CD4-positive, alpha-beta T cell (primary cell): ENCODE data around the gene ACHE. TPM values are rescaled to one million over a fixed set of nuclear protein-coding genes. Genes with fewer than 3 reads are reported as not detected.

Experiments
- ATAC-seq: fragments of 200-7000 bp; cut with Tn5 transposase; one replicate; pipeline ENCODE4 v1.10.0; 2022; ENCODE audit warnings: mild to moderate bottlenecking; ENCODE audit not compliant: poor library complexity
- CTCF ChIA-PET: fragments of 350-600 bp; sonication (Branson Sonifier 250); formaldehyde crosslinking; loops from one replicate; lab custom pipeline; 2021; ENCODE audit warnings: antibody characterized with exemption, inconsistent platforms; lab: Charles Lee
- POLR2A ChIA-PET: fragments of 350-600 bp; sonication (Branson Sonifier 250); formaldehyde crosslinking; loops from one replicate; lab custom pipeline; 2021; ENCODE audit warnings: antibody characterized with exemption, inconsistent platforms; lab: Charles Lee
- DNase-seq, 14 experiments: peaks; one replicate each; pipeline ENCODE4 v3.0.0-alpha.2; 2013 to 2020; ENCODE audit warnings: mixed read lengths in 2 of 14
- H3K27ac ChIP-seq, 2 donors: one replicate each; pipeline versions ENCODE4 v1.5.1 to v1.7.0; 2013; ENCODE audit warnings: low read length in 2 of 2, low read depth in 1 of 2, mild to moderate bottlenecking in 1 of 2
- H3K27me3 ChIP-seq, 2 experiments: 1 replicate in 1 of 2; 2 replicates in 1 of 2; pipeline versions ENCODE4 v1.6.1 to v1.7.0; 2013; ENCODE audit warnings: low read length in 2 of 2, control low read depth in 1 of 2, mild to moderate bottlenecking in 1 of 2, moderate library complexity in 1 of 2; ENCODE audit not compliant: insufficient read depth in 2 of 2, control insufficient read depth in 1 of 2
- H3K36me3 ChIP-seq: one replicate; pipeline ENCODE4 v1.6.1; 2013; ENCODE audit warnings: low read length, control low read depth; ENCODE audit not compliant: insufficient read depth
- H3K4me1 ChIP-seq: one replicate; pipeline ENCODE4 v1.6.1; 2013; ENCODE audit warnings: low read length, control low read depth; ENCODE audit not compliant: insufficient read depth
- H3K4me3 ChIP-seq: one replicate; pipeline ENCODE4 v1.5.1; 2013; ENCODE audit warnings: mild to moderate bottlenecking, low read length, moderate library complexity
- H3K9me3 ChIP-seq, 2 experiments: 1 replicate in 1 of 2; 2 replicates in 1 of 2; pipeline versions ENCODE4 v1.6.1 to v1.7.0; 2013; ENCODE audit warnings: low read length in 2 of 2, mild to moderate bottlenecking in 2 of 2, control low read depth in 1 of 2, moderate library complexity in 1 of 2; ENCODE audit not compliant: control insufficient read depth in 1 of 2, insufficient read depth in 1 of 2
- H3K27ac Mint-ChIP-seq: one replicate; pipeline ENCODE4 v1.8.0; 2020; ENCODE audit warnings: mixed read lengths
- H3K27me3 Mint-ChIP-seq: one replicate; pipeline ENCODE4 v1.8.0; 2021; ENCODE audit warnings: mixed read lengths
- H3K36me3 Mint-ChIP-seq: one replicate; pipeline ENCODE4 v1.8.0; 2021; ENCODE audit warnings: low read depth, mixed read lengths
- H3K4me1 Mint-ChIP-seq: one replicate; pipeline ENCODE4 v1.8.0; 2021; ENCODE audit warnings: low read depth, mixed read lengths
- H3K4me3 Mint-ChIP-seq: one replicate; pipeline ENCODE4 v1.8.0; 2020; ENCODE audit warnings: mild to moderate bottlenecking, mixed read lengths
- H3K9me3 Mint-ChIP-seq: one replicate; pipeline ENCODE4 v1.8.0; 2020; ENCODE audit warnings: mixed read lengths
- intact Hi-C, 2 experiments: fragments of 100-400 bp; cut with DNase I in 1 of 2; cut with micrococcal nuclease in 1 of 2; formaldehyde crosslinking; loops; one replicate each; pipeline versions ENCODE4 v1.15.1 to v1.9.0; 2023 to 2025; cut with DNase I, micrococcal nuclease
- total RNA-seq, 174 experiments: library from RNA in 2 of 174; stranded (reverse) in 2 of 174; gene quantifications; one replicate each; pipeline ENCODE4 v1.2.3 and lab custom pipeline; 2021 to 2026
- TF ChIP-seq, protein P1 (sequence below): fragments of 200-600 bp; IDR thresholded peaks from one replicate; pipeline ENCODE4 v1.8.0; 2022; ENCODE audit warnings: antibody characterized with exemption, mild to moderate bottlenecking

ACHE gene
- total RNA-seq, 2 experiments from 2014 or later = 0.14 to 0.22 TPM

DNA sequence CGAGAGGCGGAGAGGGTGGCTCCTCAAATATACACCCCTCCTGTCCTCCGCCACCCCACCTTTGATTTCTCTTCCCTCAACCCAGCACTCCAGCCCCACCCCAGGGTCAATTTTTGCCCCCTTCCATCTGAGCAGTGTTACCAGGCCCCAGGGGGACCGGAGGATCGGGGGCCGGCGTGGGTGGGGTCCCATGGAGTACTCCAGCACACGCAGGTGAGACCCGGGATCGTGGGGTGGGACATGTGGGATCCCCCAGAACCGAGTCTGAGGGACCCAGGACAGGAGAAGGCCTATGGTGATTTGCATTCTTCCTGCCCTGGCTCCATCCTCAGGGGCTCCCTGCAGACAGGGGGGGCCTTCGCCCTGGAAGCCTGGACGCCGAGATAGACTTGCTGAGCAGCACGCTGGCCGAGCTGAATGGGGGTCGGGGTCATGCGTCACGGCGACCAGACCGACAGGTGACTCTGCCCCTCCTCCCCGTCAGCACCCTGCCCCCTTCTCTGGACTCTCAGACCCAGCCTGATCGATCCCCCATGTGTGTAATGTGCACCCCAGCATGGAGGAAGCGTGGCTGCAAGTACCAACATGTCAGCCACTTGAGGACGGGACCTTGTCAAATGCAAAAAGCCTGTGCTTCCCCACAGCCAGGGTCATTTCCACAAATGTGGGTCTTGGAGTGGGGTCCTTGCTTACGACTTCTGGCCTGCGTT lies 27.8 kb downstream of the ACHE start:
- intact Hi-C loops = no loop called here
- Histone ChIP-seq H3K27me3 (no peaks in the 10 kb centered on the region), H3K27ac (peak overlapping the region in 1 of 2 donors; percentile 40), H3K4me3 (peak overlapping the region; percentile 61), H3K9me3 (no peaks in the 10 kb centered on the region), H3K36me3 (peaks cover 27% of the 10 kb centered on the region), H3K4me1 (peaks cover 28% of the 10 kb centered on the region)
- DNase-seq = peak in 1 of 14 experiments; percentile 35
- POLR2A ChIA-PET = interaction anchor here (1.0 to 1.1 kb wide), 2 partner anchors 16 to 20 kb away, joined by 3 to 5 read pairs; partner anchors contain the start of gene SLC12A9
- TF ChIP-seq, protein P1, sequence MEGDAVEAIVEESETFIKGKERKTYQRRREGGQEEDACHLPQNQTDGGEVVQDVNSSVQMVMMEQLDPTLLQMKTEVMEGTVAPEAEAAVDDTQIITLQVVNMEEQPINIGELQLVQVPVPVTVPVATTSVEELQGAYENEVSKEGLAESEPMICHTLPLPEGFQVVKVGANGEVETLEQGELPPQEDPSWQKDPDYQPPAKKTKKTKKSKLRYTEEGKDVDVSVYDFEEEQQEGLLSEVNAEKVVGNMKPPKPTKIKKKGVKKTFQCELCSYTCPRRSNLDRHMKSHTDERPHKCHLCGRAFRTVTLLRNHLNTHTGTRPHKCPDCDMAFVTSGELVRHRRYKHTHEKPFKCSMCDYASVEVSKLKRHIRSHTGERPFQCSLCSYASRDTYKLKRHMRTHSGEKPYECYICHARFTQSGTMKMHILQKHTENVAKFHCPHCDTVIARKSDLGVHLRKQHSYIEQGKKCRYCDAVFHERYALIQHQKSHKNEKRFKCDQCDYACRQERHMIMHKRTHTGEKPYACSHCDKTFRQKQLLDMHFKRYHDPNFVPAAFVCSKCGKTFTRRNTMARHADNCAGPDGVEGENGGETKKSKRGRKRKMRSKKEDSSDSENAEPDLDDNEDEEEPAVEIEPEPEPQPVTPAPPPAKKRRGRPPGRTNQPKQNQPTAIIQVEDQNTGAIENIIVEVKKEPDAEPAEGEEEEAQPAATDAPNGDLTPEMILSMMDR = no peak
- H3K27ac Mint-ChIP-seq = peak overlapping the region; percentile 81
- H3K27me3 Mint-ChIP-seq = no peaks in the 10 kb centered on the region
- H3K4me1 Mint-ChIP-seq = peaks cover 9% of the 10 kb centered on the region
- H3K36me3 Mint-ChIP-seq = peaks cover 19% of the 10 kb centered on the region
- H3K4me3 Mint-ChIP-seq = peak overlapping the region; percentile 11
- CTCF ChIA-PET = no interaction called here
- no peak for ATAC-seq
- no peaks in the 10 kb centered on the region for H3K9me3 Mint-ChIP-seq

DNA sequence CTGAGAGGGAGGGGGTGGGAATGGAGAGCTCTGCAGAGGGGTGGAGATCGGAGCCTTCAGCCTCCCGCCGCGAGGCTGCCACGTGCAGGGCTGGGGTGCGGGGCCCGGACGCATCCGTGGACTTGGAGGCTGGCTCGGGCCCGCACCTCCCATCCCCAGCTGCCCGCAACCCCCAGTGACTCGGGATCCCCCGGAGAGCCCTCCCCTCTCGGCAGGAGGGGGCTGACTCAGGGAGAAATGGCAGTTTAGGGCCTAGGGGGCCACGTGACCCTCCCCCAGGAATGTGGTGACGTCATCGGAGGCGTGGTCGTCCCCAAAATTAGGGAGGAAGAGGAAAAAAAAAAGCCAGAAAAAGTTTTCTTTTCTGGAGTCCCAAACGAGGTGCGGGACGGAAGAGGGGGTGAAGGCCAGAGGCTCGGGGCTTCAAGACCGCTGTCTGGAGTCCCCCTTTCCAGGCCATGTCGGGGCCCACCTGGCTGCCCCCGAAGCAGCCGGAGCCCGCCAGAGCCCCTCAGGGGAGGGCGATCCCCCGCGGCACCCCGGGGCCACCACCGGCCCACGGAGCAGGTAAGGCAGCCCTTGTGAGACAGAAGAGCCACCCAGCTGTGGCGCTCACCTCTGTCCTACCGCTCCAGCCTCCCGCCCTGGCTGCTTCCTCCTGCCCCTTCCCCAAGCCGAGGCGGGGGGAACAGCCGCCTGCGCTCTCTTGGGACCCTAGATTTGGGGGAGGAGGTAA lies 28.5 kb downstream of the ACHE start, which contains the start of gene TRIP6:
TSS of gene TRIP6 (plus strand) at position 348 of the 736 bp plus-strand sequence. CDS start at position 459, 111 bp downstream.
- Histone ChIP-seq H3K4me1 (peaks cover 28% of the 10 kb centered on the region), H3K27me3 (no peaks in the 10 kb centered on the region), H3K4me3 (peak within 1 kb of the TSS; percentile 61), H3K27ac (peak within 1 kb of the TSS; percentile 40 to 41), H3K9me3 (no peaks in the 10 kb centered on the region), H3K36me3 (peaks cover 29% of the 10 kb centered on the region)
- intact Hi-C loops = no loop called here
- peaks cover 23% of the 10 kb centered on the region for H3K36me3 Mint-ChIP-seq
- TF ChIP-seq, protein P1 = no peak
- peaks cover 9% of the 10 kb centered on the region for H3K4me1 Mint-ChIP-seq
- peak in 7 of 14 experiments; percentile 24 to 71 (median 53) for DNase-seq
- peak within 1 kb of the TSS; percentile 76 for H3K4me3 Mint-ChIP-seq
- peak; percentile 47 for ATAC-seq
- CTCF ChIA-PET = no interaction called here
- POLR2A ChIA-PET = interaction anchor here (1.0 to 1.4 kb wide), 4 partner anchors 8 to 20 kb away, joined by 3 to 5 read pairs (median 4); partner anchors contain the start of genes SLC12A9 and SRRT
- H3K27me3 Mint-ChIP-seq = no peaks in the 10 kb centered on the region
- no peaks in the 10 kb centered on the region for H3K9me3 Mint-ChIP-seq
- peak within 1 kb of the TSS; percentile 81 for H3K27ac Mint-ChIP-seq

DNA sequence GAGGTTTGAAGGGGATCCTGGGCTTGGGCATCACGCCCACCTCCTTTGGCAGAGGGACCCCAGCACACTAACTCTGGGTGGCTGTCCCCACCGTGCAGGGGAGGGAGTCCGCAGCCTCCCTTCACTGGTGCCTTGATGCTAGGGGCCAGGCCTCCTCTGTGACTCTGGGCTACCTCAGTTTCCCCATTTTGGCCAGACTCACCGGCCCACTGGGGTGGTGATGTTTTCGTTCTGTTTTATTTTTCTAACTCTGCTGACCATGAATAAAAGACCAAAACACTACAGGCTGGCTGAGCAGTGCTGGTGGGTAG lies 29.0 kb downstream of the ACHE start:
- Mint-ChIP-seq H3K9me3 (no peaks in the 10 kb centered on the region), H3K27ac (peak overlapping the region; percentile 81), H3K27me3 (no peaks in the 10 kb centered on the region), H3K36me3 (peaks cover 27% of the 10 kb centered on the region), H3K4me3 (peak overlapping the region; percentile 71), H3K4me1 (peaks cover 9% of the 10 kb centered on the region)
- H3K9me3 ChIP-seq = no peaks in the 10 kb centered on the region
- H3K27ac ChIP-seq = peak overlapping the region in 1 of 2 donors; percentile 41
- TF ChIP-seq, protein P1 = no peak
- intact Hi-C loops = no loop called here
- CTCF ChIA-PET = no interaction called here
- H3K4me3 ChIP-seq = peak overlapping the region; percentile 61
- no peaks in the 10 kb centered on the region for H3K27me3 ChIP-seq
- peaks cover 29% of the 10 kb centered on the region for H3K36me3 ChIP-seq
- ATAC-seq (no peak), DNase-seq (no peak)
- H3K4me1 ChIP-seq = peaks cover 28% of the 10 kb centered on the region
- POLR2A ChIA-PET = interaction anchor here (1.0 to 1.4 kb wide), 3 partner anchors 8 to 21 kb away, joined by 4 to 5 read pairs (median 4); partner anchors contain the start of genes SLC12A9 and SRRT
